Dermis microvascular lymphatic vessel endothelial cell (primary cell): ENCODE results near the gene DLG5. TPM values are rescaled to one million over a fixed set of nuclear protein-coding genes. Genes with fewer than 3 reads are reported as not detected.

ENCODE experiments used
- DNase-seq, 2 donors: peaks; one replicate each; pipeline versions ENCODE4 v3.0.0 to v3.0.0-alpha.2; 2010; ENCODE audit warnings: low read depth in 2 of 2
- total RNA-seq: library from RNA; depleted of rRNA; stranded (reverse); fragments of >200 nt; gene quantifications from 2 replicates; pipeline ENCODE4 v1.2.1, GENCODE V29; 2014

Gene DLG5
- total RNA-seq, result 5.4 and 8.0 TPM in 2 replicates

DNA sequence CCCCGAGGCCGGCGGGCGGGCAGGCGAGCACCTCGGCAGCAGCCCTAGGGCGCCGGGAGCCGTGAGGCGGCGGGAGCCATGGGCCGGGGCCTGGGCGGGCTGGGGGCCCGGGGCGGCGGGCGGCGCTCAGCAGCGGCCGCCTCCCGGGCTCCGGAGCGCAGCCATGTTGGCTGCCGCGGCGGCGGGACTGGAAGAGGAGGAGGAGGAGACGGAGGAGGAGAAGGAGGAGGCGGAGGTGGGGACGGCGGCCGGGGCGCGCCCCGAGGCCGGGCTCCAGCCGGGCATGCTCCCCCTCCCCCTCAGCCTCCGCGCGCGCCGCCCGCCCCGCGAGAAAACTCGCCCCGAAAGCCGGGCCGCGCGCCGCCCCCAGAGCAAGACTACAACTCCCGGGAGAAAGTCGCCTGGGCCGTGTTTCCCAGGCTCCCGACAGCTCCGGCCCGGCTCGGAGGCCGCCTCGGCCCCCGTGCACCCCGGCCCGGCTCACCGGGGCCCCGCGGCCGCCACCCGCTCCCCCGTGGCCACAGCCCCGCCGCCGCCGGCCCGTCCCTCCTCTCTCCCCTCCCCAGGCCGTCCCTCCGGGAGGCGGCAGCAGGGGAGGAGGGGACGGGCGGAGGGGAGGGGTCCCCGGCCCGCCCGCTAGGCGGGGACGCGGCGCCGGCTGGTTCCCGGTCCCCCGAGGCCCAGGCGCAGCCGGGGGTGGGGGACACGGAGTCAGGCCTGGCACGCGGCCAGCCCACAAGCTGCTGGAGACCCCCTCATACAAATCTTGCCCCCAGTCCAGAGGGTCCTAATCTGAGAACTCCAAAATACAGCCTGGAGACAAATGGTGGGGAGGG lies at the start of gene DLG5:
Gene DLG5 (minus strand): TSS at position 190 of the 836 bp plus-strand sequence. CDS start 235 bp downstream, outside the sequence.
- peak in 1 of 2 donors; percentile 45 for DNase-seq

- DNase-seq, result no peak
Observed at GRCh38 chr10:77975086-77975666, 48.6 kb upstream of the DLG5 start.

GRCh38 chr10:77974396-77975074 lies 48.0 kb upstream of the DLG5 start:
- DNase-seq, result peak; percentile 25 to 53

GRCh38 chr10:77973276-77973675 lies 46.7 kb upstream of the DLG5 start:
- no peak for DNase-seq

GRCh38 chr10:77972148-77972547 lies 45.6 kb upstream of the DLG5 start:
- DNase-seq, result no peak

- no peak for DNase-seq
Observed at GRCh38 chr10:77971804-77972144, 45.2 kb upstream of the DLG5 start.

DNA sequence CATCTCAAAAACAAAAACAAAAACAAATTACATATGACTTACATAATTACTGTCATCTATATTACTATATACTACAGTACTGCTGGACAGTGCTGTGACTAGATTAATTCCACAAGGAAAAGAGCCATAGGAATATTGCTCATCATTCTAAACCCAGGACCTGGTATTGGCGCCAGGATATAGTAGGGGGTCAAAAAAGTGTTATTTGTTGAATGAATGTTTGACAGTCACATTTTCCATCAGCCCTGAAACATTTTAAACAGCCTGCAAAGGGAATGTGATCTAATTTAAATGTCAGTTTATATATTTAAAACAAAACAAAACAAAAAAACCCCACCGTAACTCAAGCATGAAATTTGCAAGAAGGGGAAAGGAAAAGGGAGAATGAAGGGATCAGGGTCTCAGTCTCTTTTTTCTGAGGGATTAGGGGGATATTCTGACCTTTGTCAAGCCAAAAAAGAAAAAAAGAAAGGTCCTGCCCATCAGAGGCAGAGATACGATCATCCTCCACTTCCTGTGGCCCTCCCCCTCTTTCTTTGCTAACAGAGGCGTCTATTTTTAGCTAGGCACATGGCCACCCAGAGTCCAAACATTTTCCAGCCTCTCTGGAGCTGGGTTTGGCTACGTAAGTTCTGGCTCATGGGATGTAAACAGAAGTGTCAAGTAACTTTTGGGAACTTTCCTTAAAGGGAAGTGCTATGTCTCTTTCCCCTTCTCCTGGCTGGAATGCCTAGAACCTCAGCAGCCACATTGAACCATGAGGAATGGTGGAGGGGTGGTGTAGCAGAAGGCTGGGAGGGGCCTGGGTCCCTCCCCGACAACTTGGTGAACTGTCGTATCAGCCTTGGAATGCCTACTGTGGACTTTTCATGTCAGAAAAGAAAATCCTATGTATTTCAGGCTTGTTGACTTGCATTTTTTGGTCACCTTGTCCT lies 44.6 kb upstream of the DLG5 start:
- peak; percentile 45 to 67 for DNase-seq

DNA sequence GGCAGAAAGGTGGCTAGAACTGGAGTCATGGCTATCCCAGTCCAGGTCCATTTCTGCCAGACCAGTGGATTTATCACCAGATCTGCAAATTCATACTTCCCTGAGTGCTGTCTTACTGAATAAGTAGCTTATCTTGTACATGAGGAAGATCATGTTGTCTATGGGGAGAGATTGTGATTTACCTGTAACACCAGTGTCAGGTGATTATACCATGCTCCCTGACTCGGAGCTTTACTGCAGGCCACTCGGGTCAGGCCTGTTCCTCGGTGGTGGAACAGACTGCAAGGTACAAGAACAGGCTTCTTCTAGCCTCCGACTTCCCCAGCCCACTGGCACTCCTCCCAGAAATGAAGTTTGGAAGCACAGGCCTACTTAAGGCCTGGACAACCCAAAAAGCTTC lies 42.6 kb upstream of the DLG5 start:
- DNase-seq, result no peak

- DNase-seq, result no peak
Observed at GRCh38 chr10:77967611-77968022, 41.1 kb upstream of the DLG5 start.

GRCh38 chr10:77965294-77965693 lies 38.7 kb upstream of the DLG5 start:
- DNase-seq, result no peak

DNA sequence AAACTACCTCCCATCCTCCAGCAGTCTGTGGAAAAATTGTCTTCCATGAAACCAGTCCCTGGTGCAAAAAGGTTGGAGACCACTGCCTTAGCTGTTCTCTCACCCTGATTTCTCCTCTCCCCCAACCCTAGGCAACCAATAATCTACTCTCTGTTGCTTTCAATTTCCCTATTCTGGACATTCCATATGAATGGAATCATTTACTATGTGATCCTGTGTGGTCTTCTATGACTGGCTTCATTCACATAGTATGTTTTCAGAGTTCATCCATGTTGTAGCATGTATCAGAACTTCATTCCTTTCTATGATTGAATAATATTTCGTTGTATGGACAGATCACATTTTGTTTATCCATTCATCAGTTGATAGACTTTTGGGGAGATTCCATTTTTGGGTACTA lies 38.3 kb upstream of the DLG5 start:
- DNase-seq, result no peak

- DNase-seq, result no peak
Observed at GRCh38 chr10:77963901-77964300, 37.3 kb upstream of the DLG5 start.

GRCh38 chr10:77962350-77963146 lies 36.0 kb upstream of the DLG5 start:
- no peak for DNase-seq

- DNase-seq, result no peak
Observed at GRCh38 chr10:77961668-77962067, 35.1 kb upstream of the DLG5 start.

DNA sequence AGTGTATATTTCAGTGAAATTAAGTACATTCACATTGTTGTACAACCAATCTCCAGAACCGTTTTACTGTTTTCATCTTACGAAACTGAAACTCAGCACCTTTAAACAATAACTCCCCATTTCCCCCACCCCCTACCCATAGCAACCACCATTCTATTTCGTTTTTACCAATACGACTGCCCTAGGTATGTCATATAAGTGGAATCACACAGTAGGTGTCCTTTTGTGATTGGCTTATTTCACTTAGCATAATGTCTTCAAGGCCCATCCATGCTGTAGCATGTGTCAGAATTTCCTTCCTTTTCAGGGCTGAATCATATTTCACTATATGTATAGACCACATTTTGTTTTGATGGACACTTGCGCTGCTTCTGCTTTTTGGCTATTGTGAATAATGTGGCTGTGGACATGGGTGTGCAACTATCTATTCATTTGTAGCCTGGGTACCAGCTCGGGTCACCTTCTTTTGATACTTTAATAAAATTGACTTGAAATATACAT lies 34.3 kb upstream of the DLG5 start:
- no peak for DNase-seq

DNA sequence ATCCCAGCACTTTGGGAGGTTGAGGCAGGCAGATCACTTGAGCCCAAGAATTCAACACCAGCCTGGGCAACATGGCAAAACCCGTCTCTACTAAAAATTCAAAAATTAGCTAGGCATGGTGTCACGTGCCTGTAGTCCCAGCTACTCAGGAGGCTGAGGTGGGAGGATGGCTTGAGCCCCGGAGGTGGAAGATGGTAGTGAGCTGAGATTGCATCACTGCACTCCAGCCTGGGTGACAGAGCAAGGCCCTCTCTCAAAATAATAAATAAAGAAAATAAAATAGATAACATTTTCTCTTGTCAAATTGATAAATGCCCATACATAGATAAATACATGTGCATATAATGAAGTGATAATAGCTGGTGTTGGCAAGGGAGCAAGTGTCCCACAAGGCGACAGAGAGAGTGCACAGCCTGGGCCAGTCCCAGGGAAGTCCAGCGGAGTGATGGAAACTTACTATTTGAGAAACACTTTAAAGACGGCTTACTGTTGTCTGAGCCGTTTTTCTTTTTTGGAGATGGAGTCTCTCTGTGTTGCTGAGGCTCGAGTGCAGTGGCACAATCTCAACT lies 33.4 kb upstream of the DLG5 start:
- no peak for DNase-seq

DNA sequence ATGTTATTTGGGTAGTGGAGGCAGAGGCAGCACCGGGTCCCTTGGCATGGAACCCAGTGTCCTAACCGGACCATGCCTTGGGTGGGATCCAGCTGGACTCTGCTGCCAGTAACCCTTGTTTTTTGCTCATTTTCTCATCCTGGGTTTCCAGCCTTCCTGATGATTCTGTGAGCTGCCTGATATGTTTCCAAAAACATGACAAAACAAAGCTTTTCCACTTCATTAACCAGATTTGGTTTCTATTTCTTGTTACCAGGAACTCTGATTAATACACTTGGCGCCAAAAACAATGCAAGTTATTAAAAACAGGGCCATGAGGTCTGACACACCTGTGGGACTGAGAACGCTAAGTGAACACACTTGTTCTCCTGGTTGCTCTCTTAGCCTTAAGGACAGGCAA lies 32.8 kb upstream of the DLG5 start:
- peak in 1 of 2 donors; percentile 39 for DNase-seq

GRCh38 chr10:77955136-77955535 lies 28.6 kb upstream of the DLG5 start:
- DNase-seq, result no peak

- peak in 1 of 2 donors; percentile 53 for DNase-seq
Observed at GRCh38 chr10:77949167-77949566, 22.6 kb upstream of the DLG5 start.

DNA sequence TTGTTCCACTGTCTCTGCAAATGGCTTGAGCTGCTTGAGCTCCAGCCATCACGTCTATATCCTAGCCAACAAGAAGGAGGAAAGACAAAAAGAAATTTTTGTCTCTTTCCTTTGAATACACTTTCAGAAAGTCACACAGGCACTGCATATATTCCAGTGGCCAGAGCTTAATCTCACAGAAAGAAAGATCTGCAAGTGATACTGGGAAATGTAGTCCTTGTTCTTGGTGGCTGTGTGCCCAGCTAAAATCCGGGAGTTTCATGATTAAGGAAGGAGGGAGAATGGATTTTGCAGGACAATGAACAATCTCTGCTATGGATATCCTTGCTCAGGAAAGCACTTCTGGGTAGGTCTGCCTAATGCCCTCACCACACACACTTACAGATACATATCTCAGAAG lies 19.5 kb upstream of the DLG5 start:
- peak in 1 of 2 donors; percentile 31 for DNase-seq
